Measurements from ENCODE around the gene PAMR1. TPM values are rescaled to one million over a fixed set of nuclear protein-coding genes. Genes with fewer than 3 reads are reported as not detected.
"Not testable (repeated sequence)": the region's sequence is repeated elsewhere in the genome, so short reads cannot be mapped to it uniquely, and the experiment has no call there.

Gene PAMR1
- polyA plus RNA-seq (ENCODE audit: insufficient read length in 10 of 10) = 10 to 100 TPM in 7 of 10 donors, 1 to 10 TPM in 3; 6.8 to 47.0 (median 18.1) TPM
- long read RNA-seq, donor 1, partial matches to known transcripts = 0 of 6 reads
- long read RNA-seq, donor 1, other reads (novel, unspliced or antisense) = 0 of 6 reads
- long read RNA-seq, donor 2, transcript PAMR1-207 (11 exons, 3,142 nt) = major isoform, 5 of 5 reads
- long read RNA-seq, donor 2, partial matches to known transcripts = 0 of 5 reads
- long read RNA-seq, donor 2, other reads (novel, unspliced or antisense) = 0 of 5 reads
- long read RNA-seq, donor 3 = 0 reads
- long read RNA-seq, donor 4, transcript PAMR1-207 (11 exons, 3,142 nt) = major isoform, 10 of 11 reads
- long read RNA-seq, donor 4, partial matches to known transcripts = 0 of 11 reads
- long read RNA-seq, donor 4, other reads (novel, unspliced or antisense) = 0 of 11 reads
- long read RNA-seq, donor 5, transcript PAMR1-207 (11 exons, 3,142 nt) = major isoform, 5 of 7 reads
- long read RNA-seq, donor 5, partial matches to known transcripts = 0 of 7 reads
- long read RNA-seq, donor 5, other reads (novel, unspliced or antisense) = 0 of 7 reads
- long read RNA-seq, donor 6, partial matches to known transcripts = 0 of 4 reads
- long read RNA-seq, donor 6, other reads (novel, unspliced or antisense) = 0 of 4 reads
- long read RNA-seq, donor 7, partial matches to known transcripts = 0 of 2 reads
- long read RNA-seq, donor 7, other reads (novel, unspliced or antisense) = 0 of 2 reads
- long read RNA-seq, donor 8 = 0 reads
- long read RNA-seq, donor 9, partial matches to known transcripts = 0 of 1 reads
- long read RNA-seq, donor 9, other reads (novel, unspliced or antisense) = 0 of 1 reads

- peak; percentile 69 to 89 (median 84) for DNase-seq
These were observed at the start of gene PAMR1 for GRCh38 chr11:35525501-35526175. TSS of gene PAMR1 (minus strand) at chr11:35525616. CDS start at chr11:35525585, 31 bp downstream.

- no peak for DNase-seq
These were observed 46.3 kb upstream of the PAMR1 start for GRCh38 chr11:35571696-35572095.

- DNase-seq = no peak
These were observed 42.5 kb upstream of the PAMR1 start for GRCh38 chr11:35567737-35568465.

GRCh38 chr11:35566885-35567284 lies 41.5 kb upstream of the PAMR1 start:
- no peak for DNase-seq

GRCh38 chr11:35566181-35566580 lies 40.8 kb upstream of the PAMR1 start:
- peak in 2 of 3 donors; percentile 30 to 50 for DNase-seq

GRCh38 chr11:35564245-35564595 lies 38.8 kb upstream of the PAMR1 start:
- peak in 1 of 3 donors; percentile 32 for DNase-seq

- DNase-seq = peak in 2 of 3 donors; percentile 45 to 58
These were observed 38.2 kb upstream of the PAMR1 start for GRCh38 chr11:35563484-35564244.

- no peak for DNase-seq
These were observed 34.5 kb upstream of the PAMR1 start for GRCh38 chr11:35559949-35560348.

GRCh38 chr11:35558513-35558912 lies 33.1 kb upstream of the PAMR1 start:
- peak; percentile 37 to 87 (median 81) for DNase-seq

GRCh38 chr11:35555488-35555887 lies 30.1 kb upstream of the PAMR1 start:
- DNase-seq = no peak

GRCh38 chr11:35554491-35555437 lies 29.3 kb upstream of the PAMR1 start:
- DNase-seq = peak in 1 of 3 donors; percentile 30

GRCh38 chr11:35553831-35554230 lies 28.4 kb upstream of the PAMR1 start:
- peak in 1 of 3 donors; percentile 53 for DNase-seq

- DNase-seq = no peak
These were observed 27.6 kb upstream of the PAMR1 start for GRCh38 chr11:35553021-35553420.

- no peak for DNase-seq
These were observed 27.2 kb upstream of the PAMR1 start for GRCh38 chr11:35552616-35553015.

GRCh38 chr11:35550374-35551036 lies 25.1 kb upstream of the PAMR1 start:
- no peak for DNase-seq

- DNase-seq = peak in 1 of 3 donors; percentile 90
These were observed 24.4 kb upstream of the PAMR1 start for GRCh38 chr11:35549787-35550186.

GRCh38 chr11:35548925-35549561 lies 23.6 kb upstream of the PAMR1 start:
- no peak for DNase-seq

- DNase-seq = not testable (repeated sequence)
These were observed 22.6 kb upstream of the PAMR1 start for GRCh38 chr11:35547995-35548394.

Measured in muscle of back (tissue), 13 donors.